Activated CD8-positive, alpha-beta memory T cell treated with anti-CD3 and anti-CD28 coated beads, Interleukin-2, amount 50 U/mL, for 24 hours (primary cell): ENCODE data around the gene IQCK.

Source experiments
- DNase-seq: peaks from one replicate; pipeline ENCODE4 v3.0.0-alpha.2; 2020; ENCODE audit errors: extremely low read depth

The IQCK gene

GRCh38 chr16:19837331-19837980 is 119.4 kb downstream of the IQCK start:
- DNase-seq: no peak

DNA sequence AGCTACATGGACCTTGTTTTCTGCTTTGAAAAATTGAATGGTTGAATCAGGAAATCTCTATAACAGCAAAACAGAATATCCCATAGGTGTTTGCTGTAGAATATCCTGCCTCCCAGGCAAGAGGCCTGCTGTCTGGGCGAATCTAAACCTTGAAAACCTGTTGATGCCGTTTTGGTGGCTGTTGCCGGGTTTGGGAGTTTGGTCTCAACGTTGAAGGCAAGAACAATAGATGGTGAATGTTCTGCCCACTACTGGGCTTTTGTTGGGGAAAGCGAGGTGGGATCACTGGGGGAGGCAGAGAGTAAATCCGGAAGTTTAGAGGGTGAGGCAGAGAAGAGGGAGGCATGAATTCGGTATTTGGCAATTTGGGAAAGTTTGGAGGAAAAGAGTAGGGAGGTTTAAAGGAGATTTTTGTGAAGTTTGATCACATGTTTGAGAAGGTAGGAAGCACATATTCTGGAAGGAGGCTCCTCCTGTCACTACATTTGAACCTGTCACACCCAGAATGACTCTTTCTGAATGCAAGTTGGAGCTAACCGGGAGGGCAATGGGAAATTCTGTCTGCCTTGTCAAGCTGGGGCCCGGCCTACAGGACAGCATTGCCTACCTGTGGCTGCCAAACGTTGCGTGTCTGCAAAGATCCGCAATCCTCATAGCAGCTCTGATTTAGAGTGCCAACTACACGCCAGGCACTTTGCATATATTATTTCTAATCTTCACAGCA is 120.1 kb downstream of the IQCK start:
- no peak for DNase-seq

DNA sequence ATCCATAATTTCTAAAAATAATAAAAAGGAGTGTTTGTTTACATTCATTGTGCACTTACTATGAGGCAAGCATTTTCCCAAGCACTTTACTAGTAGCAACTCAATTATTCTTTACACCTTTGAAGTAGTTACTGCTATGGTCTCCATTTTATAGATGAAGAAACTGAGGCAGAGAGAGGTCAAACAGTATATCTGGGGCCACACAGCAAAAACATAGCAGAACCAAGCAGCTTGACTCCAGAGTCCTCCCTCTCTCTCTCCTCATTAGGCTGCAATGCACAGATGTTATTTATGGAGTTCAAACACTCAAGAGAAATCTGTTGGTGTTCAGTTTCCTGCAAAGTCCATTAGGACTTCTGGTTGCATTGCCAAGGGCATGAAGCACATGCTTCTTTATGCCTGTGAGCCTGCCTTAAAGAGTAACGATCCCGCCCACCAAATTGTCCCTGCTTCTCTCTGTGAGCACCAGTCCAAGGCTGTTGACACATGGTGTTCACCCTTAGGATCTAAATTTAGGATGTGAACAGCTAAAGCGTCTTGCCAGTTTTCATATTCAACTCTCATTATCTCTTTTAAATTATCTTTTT is 122.5 kb downstream of the IQCK start:
- no peak for DNase-seq

DNA sequence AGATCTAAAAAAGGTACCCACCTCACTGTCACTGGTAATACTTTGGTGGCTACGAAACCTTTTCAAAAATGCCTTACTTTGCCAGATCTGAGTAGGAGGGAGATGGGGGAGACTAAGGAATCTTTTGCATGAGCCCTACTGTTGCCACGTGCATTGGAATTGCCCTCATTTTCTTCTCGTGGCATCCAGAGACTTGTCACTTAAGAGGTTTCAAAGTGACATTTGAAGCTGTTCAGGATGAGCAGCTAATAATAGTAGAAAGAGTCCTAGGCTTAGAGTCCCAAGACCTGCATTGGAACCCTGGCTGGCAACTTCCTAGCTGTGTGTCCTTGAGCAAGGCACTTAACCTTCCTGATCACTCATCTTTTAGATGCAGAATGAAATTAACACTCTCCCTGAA is 123.1 kb downstream of the IQCK start:
- DNase-seq: no peak

- DNase-seq: no peak
These were observed 124.5 kb downstream of the IQCK start for GRCh38 chr16:19842426-19843157.

GRCh38 chr16:19843371-19843770 is 125.3 kb downstream of the IQCK start:
- DNase-seq: no peak

DNA sequence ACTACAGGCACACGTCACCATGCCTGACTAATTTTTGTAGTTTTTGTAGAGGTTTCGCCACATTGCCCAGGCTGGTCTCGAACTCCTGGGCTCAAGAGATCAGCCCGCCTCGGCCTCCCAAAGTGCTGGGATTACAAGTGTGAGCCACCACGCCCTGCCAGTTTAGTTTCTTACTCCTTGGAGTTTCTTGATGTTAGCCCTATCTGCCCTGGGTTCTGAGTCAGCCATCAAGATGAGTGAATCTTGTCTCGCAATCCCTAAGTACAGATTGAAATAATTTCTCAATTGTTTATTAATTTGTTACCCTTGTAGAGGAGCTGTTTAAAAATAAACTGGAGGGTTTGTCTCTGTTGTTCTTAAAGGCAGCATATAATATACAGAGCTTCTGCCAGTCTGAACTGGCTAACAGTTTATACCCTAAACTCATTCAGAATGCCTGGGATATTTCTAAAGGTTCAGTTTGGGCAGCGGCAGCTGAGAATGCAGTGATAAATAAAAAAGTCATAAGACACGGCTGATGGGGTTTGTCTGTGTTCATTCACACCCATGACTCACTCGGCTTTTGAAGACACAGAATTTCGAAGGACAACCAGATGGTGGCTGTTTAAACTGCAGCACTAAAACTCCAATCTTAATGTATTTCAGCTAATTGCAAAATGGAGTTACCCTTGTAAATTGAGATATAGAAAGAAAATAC is 127.0 kb downstream of the IQCK start:
- DNase-seq: no peak

DNA sequence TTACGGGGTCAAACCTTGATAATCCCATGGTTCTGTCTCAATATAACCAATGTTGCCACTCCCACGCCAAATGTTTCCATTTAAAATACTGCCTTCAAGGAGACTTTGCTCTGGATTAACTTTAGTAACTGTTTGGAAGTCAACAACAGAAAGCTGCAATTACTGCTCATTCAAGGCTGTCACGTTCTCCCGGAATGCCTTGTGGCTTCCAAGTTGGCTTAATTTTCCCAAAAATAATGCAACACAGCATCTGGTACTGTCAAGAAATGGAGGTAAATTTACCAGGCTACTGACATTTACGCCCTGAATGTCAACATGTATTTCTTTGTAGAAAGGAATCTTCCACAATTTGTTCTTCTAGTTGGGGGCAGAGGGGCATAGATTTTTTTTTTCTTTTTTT is 128.4 kb downstream of the IQCK start:
- DNase-seq: no peak

DNA sequence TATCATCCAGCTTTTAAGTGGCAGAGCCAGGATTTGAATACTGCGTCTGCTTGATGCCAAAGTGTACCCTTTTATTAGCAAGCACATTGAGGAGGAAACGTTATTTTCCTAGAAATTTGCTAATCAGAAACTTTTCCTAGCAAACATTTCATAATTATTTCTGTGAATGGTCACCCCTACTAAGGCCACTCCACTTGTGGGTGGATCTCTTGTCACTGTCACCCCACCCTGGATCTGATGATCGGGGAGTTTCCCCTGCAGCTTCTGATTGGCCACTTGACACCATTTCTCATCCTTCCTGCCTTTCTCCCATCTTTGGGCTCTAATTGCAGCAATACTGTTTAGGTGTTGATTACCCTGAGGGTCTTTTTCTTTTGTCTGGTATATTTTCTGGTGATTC is 130.7 kb downstream of the IQCK start:
- DNase-seq: no peak

GRCh38 chr16:19850131-19850817 is 132.2 kb downstream of the IQCK start:
- no peak for DNase-seq

- DNase-seq: no peak
These were observed 133.4 kb downstream of the IQCK start for GRCh38 chr16:19851476-19851875.

GRCh38 chr16:19853132-19853741 is 135.2 kb downstream of the IQCK start:
- DNase-seq: no peak

GRCh38 chr16:19853742-19854542 is 135.9 kb downstream of the IQCK start:
- DNase-seq: no peak

- no peak for DNase-seq
These were observed 136.4 kb downstream of the IQCK start for GRCh38 chr16:19854543-19854876.

DNA sequence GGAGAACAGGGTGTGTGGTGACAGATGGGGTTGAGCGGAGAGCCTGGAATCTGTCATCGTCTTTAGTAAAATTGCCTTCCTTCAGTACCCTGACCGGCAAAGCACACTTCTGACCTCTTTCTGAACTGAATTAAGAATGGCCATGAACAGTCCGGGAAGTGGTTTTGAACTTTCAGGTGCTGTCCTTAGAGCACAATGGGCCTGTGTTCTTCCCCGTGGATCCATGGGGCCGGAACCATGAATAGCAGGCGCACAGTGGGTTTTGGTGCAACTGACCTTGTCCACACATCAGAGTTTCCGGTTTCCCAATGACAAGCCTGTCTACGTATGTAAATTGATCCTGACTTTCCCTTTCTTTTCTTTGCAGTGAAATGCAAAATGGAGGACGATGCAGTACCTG is 138.0 kb downstream of the IQCK start:
- no peak for DNase-seq

- DNase-seq: no peak
These were observed 139.7 kb downstream of the IQCK start for GRCh38 chr16:19857593-19858339.

DNA sequence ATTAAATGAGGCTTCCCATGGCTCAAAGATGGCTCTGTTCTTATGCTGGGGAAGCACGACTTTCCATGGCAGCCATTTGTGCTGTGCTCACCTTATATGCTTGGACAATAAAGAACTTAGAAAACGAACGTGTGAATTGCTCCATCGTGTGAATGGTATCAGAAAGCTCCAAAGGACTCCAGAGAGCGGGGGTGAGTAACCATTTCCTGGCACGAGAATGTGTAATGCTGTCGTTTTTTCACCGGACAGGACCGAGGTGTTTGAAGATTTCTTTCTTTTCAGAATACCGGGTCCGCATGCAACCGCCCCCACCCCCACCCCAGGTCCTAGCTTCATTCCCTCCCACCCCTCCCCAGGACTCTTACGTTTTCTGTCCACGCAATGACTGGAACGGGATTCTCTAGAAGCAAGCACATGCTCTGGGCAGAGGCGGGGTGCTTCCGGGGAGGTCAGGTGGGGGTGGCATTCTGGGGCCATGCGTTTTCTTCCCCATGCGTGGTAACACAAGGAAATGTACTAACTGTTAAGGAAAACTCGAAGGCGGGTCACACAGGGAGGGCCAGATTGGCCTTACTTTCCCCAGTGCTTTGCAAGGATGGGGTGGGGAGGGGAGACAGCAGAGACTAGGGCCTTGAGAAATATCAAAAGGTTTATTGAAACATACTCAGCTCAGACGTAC is 140.4 kb downstream of the IQCK start:
- no peak for DNase-seq

GRCh38 chr16:19859166-19859565 is 141.1 kb downstream of the IQCK start:
- DNase-seq: no peak

DNA sequence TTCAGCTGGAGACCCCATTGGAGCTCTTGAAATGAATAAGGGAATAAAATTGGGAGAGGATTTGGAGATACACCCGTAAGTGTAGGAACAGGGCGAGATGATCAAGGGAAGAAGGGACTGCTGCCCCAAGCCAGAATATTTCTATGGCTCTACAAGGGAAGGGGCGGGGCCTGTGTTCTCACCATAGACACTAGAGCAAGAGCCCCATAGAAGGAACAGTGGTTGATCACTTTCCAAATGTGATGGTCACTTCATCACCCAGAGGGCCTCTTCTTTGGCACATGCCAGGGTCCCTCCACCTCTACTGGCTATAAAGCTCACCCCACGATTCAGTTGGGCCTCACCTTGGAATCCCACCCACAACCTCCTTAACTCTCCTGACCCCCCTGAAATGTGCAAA is 141.5 kb downstream of the IQCK start:
- no peak for DNase-seq
